Non-pigmented ciliary epithelial cell (primary cell): ENCODE data around the gene NKIRAS1.
"Not testable (repeated sequence)": the region's sequence is repeated elsewhere in the genome, so short reads cannot be mapped to it uniquely, and the experiment has no call there.

Experiments used
- DNase-seq: peaks from one replicate; pipeline ENCODE4 v3.0.0-alpha.2; 2010; ENCODE audit warnings: low read depth

Gene NKIRAS1

DNA sequence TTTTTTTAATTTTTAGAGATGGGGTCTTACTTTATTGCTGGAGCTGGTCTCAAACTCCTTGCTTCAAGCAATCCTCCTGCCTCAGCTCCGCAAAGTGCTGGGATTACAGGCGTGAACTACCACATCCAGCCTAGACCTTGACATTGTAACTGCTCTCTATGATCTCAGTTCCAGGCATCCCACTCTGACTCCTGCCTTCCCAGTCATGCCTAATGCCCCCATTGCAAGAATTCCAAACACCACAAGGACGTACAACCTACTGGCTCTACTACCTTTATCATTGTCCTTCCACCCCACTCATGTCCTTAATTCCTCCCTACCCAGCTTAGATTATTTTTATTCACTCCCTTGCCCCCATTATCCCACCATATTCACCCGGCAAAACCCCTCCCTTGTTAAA, 21.6 kb downstream of the NKIRAS1 start:
- DNase-seq: no peak

DNA sequence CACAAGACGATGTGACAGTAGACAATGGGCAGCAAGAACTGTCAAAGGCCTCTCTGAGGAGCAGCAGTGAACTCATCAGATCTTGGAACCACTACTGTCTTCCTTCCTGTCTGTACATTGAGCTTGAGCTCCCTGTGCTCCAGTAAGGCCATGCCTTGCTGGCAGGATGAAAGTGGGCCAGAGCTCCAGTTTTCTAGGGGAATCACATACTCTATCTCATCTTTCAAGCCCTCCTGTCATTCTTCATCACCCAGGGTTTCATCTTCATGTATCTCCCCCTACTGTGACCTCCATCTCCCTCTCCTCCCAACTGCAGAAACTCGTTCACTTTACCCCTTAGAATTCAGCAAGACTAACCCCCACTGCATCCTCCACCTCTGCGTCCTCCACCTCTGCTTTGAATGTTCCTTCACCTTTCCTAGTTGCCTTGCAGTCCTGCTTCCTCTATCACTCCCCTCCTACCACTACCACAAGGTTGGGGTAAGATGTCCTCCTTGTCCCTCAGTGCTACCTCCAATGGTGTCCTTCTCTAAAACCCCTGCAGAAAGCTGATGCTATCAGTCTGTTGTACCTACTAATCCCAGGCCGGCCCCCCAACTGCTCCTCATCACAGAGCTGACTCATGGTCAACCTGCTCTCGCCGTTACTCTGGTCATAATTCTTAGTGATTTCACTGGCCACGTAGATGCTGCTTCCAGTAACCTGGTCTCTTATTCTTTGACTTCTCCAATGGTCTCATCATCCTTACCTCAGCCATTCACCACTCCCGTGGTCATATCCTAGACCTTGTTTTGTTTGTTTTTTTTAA, 22.3 kb downstream of the NKIRAS1 start:
- no peak for DNase-seq

DNA sequence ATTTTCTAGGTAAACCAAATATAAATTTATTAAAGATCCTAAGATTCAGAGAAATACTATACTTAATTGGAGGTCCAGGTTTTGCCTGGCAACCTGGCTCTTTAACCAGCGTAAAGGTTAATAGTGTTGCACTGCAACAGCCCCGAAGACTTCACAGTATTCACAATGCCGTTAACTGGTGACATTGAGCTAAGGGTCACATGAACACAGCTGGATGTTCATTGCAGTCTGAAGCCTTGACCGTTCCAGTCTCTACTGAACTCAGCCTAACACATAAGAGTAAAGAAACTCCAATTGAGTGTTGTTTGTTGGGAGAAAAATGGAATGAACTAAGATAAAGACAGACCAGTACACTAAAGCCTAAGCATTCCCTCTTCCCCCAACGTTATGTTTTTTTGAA, 26.8 kb downstream of the NKIRAS1 start:
- no peak for DNase-seq

DNA sequence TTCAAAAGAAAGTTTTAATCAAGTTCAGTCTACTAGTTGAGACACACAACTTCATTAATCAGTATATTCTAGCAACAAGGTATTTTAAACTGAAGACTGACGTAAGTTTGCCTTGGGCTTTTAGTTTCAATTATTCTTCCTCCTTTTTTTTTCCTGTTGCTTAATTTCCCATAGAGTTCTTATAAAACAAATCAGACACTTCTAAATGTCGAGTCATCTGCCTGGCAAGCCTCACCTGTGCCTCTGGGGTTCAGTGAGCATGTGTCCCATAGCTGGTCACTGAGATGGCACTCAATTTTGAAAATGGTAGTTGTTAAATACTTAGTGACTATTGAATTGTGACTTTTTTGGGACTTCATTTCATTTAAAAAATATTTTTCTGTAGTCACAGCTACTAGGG, 27.4 kb downstream of the NKIRAS1 start:
- no peak for DNase-seq

GRCh38 chr3:23888617-23889228, 28.1 kb downstream of the NKIRAS1 start:
- DNase-seq: no peak

- DNase-seq: no peak
Observed at GRCh38 chr3:23886311-23886710, 30.5 kb downstream of the NKIRAS1 start.

DNA sequence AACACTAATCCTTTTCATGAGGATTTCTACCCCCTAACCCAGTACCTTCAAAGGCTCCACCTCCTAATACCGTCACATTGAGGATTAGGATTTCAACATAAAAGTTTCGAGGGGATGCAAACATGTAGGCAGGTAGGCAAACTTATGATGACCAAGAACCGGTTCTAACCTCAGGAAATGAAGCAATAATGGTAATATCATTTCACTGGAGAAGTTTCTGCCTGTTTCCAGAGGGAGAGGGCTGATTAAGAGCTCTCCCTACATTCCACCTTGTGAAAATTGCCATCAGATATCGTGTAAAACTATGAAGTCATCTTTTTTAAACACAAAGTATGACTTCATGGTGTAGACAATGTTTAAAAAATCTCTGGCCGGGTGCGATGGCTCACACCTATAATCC, 31.6 kb downstream of the NKIRAS1 start:
- no peak for DNase-seq

DNA sequence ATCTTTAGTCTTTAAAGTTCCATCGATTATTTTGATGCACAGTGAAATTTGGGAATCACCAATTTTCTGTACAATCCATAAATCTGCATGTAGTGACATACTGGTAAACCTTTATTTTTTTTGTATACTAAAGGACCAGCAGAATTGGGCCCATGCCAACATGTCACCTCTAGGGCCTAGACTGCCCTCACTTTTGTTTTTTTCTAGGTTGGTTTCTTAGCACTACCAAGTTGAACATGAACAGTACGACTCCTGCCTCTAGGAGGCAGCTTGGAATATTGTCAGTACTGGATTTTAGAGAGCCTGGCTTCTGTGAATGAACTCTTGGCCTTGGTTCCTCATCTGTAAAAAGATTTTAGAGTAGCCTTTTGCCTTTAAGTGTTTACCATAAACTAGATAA, 32.3 kb downstream of the NKIRAS1 start:
- DNase-seq: no peak

GRCh38 chr3:23882487-23882918, 34.3 kb downstream of the NKIRAS1 start:
- no peak for DNase-seq

DNA sequence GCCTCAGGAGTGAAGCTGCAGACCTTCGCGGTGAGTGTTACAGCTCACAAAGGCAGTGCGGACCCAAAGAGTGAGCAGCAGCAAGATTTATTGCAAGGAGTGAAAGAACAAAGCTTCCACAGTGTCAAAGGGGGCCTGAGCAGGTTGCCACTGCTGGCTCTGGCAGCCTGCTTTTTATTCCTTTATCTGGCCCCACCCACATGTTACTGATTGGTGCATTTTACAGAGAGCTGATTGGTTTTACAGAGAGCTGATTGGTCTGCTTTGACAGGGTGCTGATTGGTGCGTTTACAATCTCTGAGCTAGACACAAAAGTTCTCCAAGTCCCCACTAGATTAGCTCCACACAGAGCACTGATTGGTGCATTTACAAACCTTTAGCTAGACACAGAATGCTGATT, 34.8 kb downstream of the NKIRAS1 start:
- not testable (repeated sequence) for DNase-seq

DNA sequence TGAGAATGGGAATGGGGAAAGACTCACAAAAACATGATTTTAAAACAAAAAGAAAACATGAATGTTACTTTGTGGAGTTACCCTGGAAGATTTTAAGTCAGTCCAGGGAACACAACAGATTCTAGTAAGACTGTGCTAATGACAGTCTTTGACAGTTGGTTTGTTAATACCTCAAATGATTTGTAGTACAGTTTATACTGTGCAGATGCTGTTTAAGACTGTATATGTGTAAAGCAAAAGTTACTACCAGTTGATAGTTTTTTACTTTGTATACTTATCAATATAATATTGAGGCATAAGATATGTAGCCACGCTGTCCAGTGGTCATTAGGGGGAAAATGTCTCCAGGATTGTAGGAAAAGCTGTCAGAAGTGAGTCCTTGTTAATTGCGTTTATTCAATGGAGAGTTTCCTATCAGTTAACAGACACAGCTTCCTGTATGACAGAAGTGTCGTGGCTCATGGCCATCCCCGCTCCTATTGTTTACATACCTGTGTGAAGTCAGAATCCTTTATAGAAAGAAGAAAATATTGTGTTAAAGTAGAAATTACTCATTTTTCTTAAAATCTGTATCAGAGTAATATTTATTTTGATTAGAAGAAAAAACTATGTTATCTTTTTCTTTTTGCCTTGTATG, 36.0 kb downstream of the NKIRAS1 start:
- no peak for DNase-seq

DNA sequence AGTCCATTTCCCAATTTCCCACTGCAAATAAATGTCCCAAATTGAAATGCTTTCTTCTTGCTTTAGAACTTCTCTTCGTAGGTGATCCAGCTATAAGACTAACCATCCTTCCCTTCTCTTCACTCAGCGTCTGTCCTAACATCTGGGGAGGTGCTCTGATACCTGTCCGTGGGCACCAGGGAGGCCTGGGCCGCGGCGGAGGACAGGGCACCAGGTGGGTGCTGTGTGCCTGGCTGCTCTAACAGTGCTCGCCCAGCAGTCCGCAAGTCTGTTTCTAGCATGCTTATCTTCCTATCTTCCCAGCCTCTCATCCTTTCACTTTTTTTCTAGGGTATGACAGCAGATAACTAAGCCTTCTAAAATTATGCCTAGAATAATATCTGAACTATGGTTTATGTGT, 37.3 kb downstream of the NKIRAS1 start:
- no peak for DNase-seq

- no peak for DNase-seq
Observed at GRCh38 chr3:23877329-23877980, 39.3 kb downstream of the NKIRAS1 start.

DNA sequence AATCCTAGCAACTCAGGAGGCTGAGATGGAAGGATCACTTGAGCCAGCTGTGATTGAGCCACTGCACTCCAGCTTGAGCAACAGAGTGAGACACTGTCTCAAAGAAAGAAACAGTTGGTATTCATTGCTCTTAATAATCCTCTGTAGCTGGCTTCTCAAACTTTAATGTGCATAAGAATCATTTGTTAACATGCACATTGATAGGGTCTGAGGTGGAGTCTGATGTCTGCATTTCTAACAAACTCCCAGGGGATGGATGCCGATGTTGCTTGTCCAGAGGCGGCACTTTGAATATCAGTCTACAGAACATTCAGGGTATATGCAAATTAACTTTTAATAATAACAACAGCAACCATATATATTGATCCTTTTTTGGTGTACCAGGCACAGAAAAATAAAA, 39.9 kb downstream of the NKIRAS1 start:
- DNase-seq: no peak

- DNase-seq: no peak
Observed at GRCh38 chr3:23875113-23875725, 41.6 kb downstream of the NKIRAS1 start.

DNA sequence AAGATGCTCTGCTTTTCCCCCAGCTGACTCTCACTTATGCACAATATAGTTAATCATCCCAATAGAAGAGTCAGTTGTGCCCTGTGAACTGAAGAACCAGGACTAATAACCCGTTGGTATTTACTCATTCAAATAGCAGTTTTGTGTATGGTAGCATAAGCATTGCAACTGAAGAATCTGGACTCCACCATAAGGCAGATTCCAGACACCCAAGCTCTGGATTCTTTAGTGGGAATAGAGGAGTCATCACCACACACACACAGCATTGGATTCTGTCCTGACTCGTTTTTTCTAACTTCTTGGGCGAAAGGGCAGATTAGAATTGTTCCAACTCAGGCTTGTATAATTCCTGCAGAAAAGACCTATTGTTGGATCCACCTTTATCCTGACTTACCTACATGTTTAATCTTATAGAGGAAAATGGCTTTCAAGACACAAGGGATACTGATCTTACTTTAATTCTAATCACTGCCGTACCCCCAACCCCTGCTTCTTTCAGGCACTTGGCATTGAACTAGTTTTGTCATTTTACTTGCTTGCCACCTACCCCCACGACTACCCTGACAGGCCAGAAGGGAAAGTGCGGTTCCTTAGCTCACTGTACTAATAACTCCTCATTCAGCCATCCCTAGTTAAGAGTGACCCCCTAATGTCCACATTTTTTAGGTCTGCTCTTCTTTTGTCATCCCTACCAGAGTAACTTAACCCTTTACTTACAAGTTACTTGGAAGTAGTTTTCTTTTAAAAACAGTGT, 42.3 kb downstream of the NKIRAS1 start:
- no peak for DNase-seq

GRCh38 chr3:23873941-23874340, 42.8 kb downstream of the NKIRAS1 start:
- no peak for DNase-seq

- no peak for DNase-seq
Observed at GRCh38 chr3:23872330-23872729, 44.5 kb downstream of the NKIRAS1 start.

- DNase-seq: not testable (repeated sequence)
Observed at GRCh38 chr3:23871361-23871760, 45.4 kb downstream of the NKIRAS1 start.

DNA sequence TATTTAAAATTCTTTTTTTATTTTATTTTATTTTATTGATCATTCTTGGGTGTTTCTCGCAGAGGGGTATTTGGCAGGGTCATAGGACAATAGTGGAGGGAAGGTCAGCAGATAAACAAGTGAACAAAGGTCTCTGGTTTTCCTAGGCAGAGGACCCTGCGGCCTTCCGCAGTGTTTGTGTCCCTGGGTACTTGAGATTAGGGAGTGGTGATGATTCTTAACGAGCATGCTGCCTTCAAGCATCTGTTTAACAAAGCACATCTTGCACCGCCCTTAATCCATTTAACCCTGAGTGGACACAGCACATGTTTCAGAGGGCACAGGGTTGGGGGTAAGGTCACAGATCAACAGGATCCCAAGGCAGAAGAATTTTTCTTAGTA, 46.1 kb downstream of the NKIRAS1 start:
- not testable (repeated sequence) for DNase-seq

GRCh38 chr3:23869977-23870662, 46.7 kb downstream of the NKIRAS1 start:
- DNase-seq: no peak
